NT2/D1 (cell line): ENCODE results near the gene SLMAP.

ENCODE experiments used
- SUZ12 ChIP-seq: IDR thresholded peaks from 2 replicates; pipeline ENCODE4 v1.6.1; 2011; ENCODE audit not compliant: insufficient read length, insufficient read depth; ENCODE audit errors: extremely low read depth
- YY1 ChIP-seq: IDR thresholded peaks from 2 replicates; pipeline ENCODE4 v1.6.1; 2011; ENCODE audit not compliant: insufficient read length, insufficient read depth

GRCh38 chr3:57783186-57784088 lies 27.3 kb downstream of the SLMAP start:
- TF ChIP-seq SUZ12, result no peak
- TF ChIP-seq YY1, result no peak
